Myocyte (in vitro differentiated cells): ENCODE measurements around the gene NKIRAS2. TPM values are rescaled to one million over a fixed set of nuclear protein-coding genes. Genes with fewer than 3 reads are reported as not detected.

Experiments used
- DNase-seq: peaks from one replicate; pipeline ENCODE4 v3.0.0-alpha.2; 2012; ENCODE audit warnings: low read depth
- total RNA-seq: library from RNA; depleted of rRNA; stranded (reverse); fragments of >200 nt; gene quantifications from 2 replicates; pipeline ENCODE4 v1.2.3, GENCODE V29; 2014

NKIRAS2 gene
- total RNA-seq, 1 donor from 2014 or later = 72.2 TPM

GRCh38 chr17:42026857-42027589, 7.1 kb downstream of the NKIRAS2 start:
- DNase-seq = peak; percentile 55

GRCh38 chr17:42027590-42027889, 7.7 kb downstream of the NKIRAS2 start:
- no peak for DNase-seq

DNA sequence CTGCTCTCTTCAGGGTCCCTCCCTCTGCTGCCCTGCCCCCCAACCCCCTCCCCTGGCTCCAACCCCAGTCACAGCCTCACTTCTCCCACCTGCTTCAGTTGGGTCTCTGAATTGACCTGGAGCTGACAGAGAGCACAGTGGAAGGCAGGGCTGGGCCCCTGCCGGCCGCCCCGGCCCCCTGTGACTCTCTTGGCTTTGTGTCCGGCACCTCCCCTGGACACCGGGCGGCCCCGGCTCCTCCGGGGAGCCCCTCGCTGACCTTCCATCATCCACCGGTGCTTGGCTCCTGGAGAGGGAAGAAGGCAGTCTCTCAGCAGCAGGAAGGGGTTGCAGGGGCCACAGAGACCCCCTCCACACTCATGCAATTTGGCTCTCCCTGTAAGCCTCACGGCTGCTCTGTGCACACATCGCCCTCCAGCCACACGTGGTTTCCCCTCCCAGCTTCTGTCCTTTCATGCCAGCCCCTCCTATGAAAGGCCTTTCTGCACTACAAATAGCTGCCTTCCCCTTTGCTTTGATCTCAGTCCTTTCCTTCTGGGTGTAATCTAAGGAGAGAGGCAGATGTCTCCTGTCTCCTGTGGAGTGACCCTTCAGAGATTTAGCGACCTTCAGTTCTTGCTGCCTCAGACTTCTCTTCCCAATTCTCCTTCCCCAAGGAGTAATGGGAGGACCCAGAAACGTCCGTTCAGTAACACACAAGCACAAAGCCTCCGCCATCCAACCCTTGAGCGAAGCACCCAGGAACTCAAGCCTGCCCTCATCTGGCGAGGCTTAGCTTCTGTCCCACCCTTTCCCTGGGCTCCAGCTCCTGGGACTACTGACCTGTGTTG, 8.3 kb downstream of the NKIRAS2 start:
- DNase-seq = no peak

- DNase-seq = no peak
These were observed 8.9 kb downstream of the NKIRAS2 start for GRCh38 chr17:42028791-42029127.

DNA sequence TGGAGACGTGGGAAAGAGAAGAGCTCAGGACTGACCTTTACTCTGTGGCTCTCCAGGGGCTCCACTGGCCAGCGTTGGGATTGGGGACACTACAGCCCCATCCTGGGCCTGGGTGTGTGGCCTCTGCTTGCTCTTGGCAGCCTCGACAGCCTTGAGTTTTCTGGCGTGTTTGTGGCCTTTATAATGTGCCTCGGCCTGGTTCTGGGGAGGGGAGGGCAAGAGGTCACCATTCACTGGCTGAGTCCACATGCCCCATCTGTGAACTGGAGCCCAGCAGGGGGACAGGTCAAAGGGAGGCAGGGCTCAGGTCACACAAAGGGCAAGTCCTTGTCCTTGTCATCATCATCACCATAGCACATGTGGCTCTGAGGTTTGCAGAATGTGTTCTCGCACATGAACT, 11.7 kb downstream of the NKIRAS2 start:
- no peak for DNase-seq

- DNase-seq = no peak
These were observed 14.2 kb downstream of the NKIRAS2 start for GRCh38 chr17:42034059-42034458.

GRCh38 chr17:42038221-42038973, 18.5 kb downstream of the NKIRAS2 start:
- DNase-seq = no peak

DNA sequence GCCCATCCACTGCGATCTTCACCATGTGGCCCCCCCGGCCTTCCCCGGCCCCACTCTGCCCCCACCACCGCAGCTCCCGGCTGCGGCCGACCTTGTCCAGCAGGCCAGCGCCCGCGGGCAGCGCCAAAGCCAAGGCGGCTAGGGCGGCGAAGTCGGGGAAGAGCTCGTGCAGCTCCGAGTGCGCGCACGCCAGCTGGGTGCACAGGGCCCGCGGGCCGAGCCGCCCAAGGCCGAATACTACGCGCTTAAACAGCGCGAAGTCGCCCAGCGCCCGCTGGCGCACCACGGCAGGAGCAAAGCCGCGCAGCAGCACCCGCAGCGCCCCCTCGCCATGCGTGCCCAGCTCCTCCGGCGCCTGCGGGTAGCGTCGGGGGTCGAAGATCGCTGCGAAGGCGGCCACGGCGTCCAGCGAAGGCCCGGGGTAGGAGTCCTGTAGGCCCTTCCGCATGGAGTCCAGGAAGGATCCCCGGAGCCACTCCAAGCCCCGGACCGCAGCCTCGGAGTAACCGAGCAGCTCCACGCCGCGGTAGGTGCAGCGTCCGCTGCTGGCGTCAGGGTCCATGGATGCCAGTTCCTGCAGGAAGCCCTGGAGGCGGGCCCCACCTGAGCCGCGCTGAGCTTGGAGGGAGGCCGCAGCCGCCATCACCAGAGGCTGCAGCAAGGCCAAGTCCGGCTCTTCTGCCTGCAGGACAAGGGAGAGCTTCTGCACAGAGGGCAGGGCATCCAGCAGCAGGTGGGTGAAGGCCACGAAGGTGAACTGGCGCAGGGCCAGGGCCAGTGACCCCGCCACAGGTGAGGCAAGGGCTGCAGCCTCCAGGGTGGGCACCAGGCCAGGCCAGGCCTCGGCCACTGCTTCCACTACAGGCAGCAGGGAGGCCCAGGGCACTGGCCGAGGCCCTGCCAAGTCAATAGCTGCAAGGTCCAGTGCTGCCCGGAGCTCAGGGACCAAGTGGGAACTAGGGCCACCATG, 20.2 kb downstream of the NKIRAS2 start:
- DNase-seq = no peak

DNA sequence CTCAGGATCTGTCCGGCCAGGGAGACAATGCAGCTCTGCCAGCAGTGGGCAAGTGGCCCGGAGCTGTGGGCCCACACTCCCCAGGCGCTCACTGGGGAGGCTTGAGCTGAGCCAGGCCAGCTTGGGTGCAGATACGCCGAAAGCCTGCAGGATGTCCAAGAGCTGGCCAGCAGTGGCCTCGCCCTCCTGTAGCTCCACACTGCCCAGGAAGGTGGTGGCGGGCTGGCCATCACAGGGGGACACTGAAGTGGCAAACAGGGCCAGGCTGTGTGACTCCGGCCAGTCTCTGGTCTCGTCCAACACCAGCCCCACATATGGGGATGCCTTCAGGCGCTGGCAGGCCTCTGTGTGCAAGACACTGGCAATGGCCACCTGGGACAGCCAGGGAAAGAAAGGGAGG, 20.9 kb downstream of the NKIRAS2 start:
- DNase-seq = no peak

DNA sequence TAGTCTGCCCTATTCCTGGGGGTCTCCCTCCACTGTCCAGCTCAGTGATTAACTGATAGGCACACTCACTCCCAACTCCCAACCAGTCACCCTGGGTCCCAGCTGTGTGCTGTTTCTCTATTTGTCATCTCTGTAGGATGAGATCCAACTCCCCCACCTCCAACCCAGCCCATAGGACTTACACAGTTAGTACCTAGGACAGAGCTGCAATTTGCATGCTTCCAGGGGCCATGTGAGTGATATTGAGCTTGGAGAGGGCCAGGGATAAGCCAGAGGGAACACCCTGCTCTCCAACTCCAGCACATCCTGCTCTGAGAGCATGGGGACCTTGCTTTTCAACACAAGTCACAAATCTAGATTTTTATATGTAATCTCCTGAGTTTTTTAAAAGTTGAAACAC, 21.7 kb downstream of the NKIRAS2 start:
- DNase-seq = no peak

GRCh38 chr17:42042598-42043319, 22.9 kb downstream of the NKIRAS2 start:
- DNase-seq = no peak

GRCh38 chr17:42045719-42046118, 25.8 kb downstream of the NKIRAS2 start:
- no peak for DNase-seq

DNA sequence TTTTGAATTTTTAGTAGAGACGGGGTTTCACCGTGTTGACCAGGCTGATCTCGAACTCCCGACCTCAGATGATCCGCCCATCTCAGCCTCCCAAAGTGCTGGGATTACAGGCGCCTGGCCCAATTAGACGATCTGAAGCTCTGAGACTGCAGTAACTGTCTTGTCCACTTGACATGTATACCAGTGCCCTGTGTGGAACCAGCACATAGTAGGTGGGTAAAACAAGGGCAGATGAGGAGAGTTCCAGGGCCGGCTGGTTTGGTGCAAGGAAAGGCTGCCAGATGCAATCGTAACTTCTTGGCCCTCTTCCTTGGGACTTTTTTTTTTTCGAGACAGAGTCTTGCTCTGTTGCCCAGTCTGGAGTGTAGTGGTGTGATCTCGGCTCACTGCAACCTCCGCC, 27.5 kb downstream of the NKIRAS2 start:
- DNase-seq = no peak

DNA sequence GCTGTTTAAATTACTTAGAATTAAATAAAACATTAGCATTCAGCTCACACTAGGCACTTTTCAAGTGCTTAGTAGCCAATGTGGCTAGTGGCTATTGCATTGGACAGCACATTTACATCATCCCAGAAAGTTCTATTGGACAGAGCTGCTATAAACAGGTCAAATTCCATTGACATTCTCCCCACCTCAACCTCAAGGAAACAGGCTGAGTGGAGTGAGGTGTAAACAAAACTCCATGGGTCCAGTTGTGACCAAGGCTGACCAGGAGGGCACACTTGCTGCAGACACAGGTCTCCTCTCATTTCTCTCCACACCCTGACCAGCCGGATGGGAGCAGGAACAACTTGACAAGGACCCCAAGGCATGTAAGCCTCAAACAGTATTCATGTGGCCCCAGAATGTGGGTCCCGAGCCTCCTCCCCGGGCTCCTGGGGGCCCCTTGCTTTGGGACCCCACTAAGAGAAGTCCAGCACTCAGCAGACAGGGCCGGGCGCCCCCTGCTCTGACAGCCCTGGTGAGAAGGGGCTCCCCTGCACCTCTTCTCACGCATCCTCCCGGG, 30.0 kb downstream of the NKIRAS2 start:
- DNase-seq = no peak

DNA sequence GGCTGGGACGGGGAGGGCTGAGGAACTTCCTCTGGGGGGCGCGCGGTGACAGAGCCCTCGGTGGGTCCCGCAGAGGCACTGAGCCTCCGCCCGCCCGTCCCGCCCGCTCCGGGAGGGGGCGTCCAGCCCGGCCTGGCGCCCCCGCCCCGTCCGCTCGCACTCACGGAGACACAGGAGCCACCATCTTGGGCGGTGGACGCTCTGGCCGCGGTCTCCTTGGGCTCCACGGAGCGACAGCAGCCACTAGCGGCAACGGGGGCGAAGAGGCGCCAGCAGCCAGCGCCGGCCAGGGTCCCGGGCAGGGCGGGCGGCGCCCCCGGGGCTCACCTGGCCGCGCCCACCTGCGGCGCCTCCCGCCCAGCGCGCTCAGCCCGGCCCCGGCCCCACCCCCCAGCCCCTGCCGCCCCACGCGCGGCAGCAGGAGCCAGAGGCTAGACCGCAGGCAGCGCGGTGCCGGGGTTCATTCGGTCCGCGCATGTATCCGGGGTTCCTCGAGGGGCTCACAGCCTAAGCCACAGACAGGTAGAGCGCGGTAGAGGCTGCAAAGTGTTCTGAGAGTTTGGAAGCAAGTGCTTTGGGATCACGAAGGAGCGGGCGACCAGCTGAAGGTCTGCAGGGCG, 30.6 kb downstream of the NKIRAS2 start, which contains the start of gene C17orf113:
TSS of gene C17orf113 (minus strand) at position 209 of the 620 bp plus-strand sequence. CDS start 7,225 bp downstream, outside the sequence.
- DNase-seq = peak; percentile 60

DNA sequence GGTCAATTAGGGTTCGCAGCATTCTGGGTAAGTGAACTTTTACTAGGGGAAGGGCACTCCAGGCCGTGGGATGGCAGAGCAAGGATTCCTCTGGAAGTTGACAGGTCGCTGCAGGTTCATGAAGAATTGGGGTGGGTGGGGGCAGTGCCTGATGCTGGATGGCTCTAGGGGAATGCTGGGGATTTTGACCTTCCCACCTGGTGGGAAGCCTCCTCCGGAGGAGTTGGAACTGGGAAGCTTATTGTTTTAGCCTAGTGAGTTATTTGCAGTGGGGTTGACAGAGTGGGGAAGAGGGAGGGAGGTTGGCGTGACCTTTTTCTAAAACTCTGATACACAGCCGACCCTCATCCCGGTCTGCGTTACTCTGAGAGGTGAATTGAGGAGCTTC, 31.1 kb downstream of the NKIRAS2 start:
- no peak for DNase-seq

DNA sequence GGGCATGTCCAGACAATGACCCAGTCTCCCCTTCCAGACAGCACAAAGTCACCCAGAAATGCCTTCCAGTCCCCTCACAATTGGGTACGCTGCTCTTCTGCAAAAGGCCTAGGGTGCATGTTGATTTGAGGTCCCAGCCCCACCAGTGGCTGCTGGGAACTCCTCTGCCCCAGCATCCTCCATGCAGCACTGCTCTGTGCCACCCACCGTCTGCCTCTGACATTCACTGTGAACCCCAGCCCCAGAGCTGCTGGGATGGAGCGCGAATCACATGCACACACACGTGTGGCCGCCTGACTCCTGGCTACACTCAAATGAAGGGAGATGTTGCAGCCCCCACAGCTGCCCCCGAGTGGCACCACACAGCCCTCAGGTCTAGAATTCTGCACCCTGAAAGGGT, 31.8 kb downstream of the NKIRAS2 start:
- DNase-seq = no peak

DNA sequence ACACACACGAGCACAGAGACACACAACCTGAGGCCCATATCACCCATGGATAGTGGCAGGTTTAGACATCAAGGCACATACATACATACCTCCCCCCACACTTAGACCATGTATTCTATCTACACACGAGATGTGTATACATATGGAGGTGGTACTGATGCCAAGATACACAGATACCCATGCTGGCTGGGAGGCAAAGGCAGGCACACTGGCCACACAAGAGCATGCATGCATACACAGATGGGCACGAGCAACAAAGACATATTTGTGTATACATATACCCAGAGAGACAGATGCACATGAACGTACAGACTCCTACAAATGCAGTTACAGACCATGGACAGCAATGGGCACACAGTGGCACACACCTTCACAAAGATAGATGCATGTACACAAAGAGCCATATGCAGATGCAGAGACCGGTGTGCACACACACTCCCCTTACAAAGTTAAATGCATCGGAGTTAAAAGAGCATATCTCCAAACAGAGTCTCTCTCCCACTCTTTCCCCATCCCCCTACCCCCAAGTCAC, 32.5 kb downstream of the NKIRAS2 start:
- no peak for DNase-seq
